HEK293 (cell line): Measurements from ENCODE around the gene CUZD1.

Experiments used
- CTCF ChIA-PET: fragments of 350-600 bp; formaldehyde crosslinking; extraction: SDS; loops from one replicate; lab custom pipeline; 2021; ENCODE audit warnings: antibody characterized with exemption; lab: Yijun Ruan, JAX
- POLR2A ChIA-PET: fragments of 300-600 bp; formaldehyde crosslinking; extraction: SDS; loops from one replicate; lab custom pipeline; 2020; ENCODE audit warnings: antibody characterized with exemption, inconsistent platforms; lab: Yijun Ruan, JAX
- H3K27ac ChIP-seq: fragments of 200-500 bp; sonication (Bioruptor generic); 2 replicates; pipeline ENCODE4 v1.5.1; 2014; ENCODE audit warnings: low read depth, low read length, control low read depth, inconsistent platforms; ENCODE audit errors: extremely low read depth
- H3K36me3 ChIP-seq, 2 experiments: fragments of 200-500 bp in 1 of 2; sonication (Bioruptor generic) in 1 of 2; 1 replicate in 1 of 2; 2 replicates in 1 of 2; pipeline ENCODE4 v1.5.1; 2014 to 2017; ENCODE audit warnings: inconsistent platforms in 2 of 2, low read length in 2 of 2; ENCODE audit not compliant: control insufficient read depth in 2 of 2, insufficient read depth in 1 of 2
- H3K4me1 ChIP-seq: fragments of 200-500 bp; sonication (Bioruptor generic); 2 replicates; pipeline ENCODE4 v1.5.1; 2014; ENCODE audit warnings: mild to moderate bottlenecking, low read length, inconsistent platforms; ENCODE audit not compliant: control insufficient read depth, insufficient read depth
- H3K4me3 ChIP-seq: 2 replicates; pipeline ENCODE4 v1.5.1; 2011; ENCODE audit warnings: low read depth, mild to moderate bottlenecking, control low read depth, low read length, moderate library complexity
- H3K9me3 ChIP-seq: fragments of 200-500 bp; sonication (Bioruptor generic); 2 replicates; pipeline ENCODE4 v1.5.1; 2014; ENCODE audit warnings: low read depth, low read length, inconsistent platforms; ENCODE audit not compliant: control insufficient read depth, insufficient read depth
- FEZF1 ChIP-seq: fragments of 450-650 bp; formaldehyde crosslinking; IDR thresholded peaks from 2 replicates; pipeline ENCODE4 v1.5.1; 2016; ENCODE audit warnings: missing biosample characterization, missing genetic modification characterization
- ZEB2 ChIP-seq: fragments of 450-650 bp; formaldehyde crosslinking; IDR thresholded peaks from 2 replicates; pipeline ENCODE4 v1.5.1; 2016; ENCODE audit warnings: missing biosample characterization, missing genetic modification characterization
- ZNF138 ChIP-seq: fragments of 450-650 bp; formaldehyde crosslinking; IDR thresholded peaks from 2 replicates; pipeline ENCODE4 v1.5.1; 2016; ENCODE audit warnings: missing biosample characterization, missing genetic modification characterization, borderline replicate concordance
- ZNF146 ChIP-seq: fragments of 450-650 bp; formaldehyde crosslinking; IDR thresholded peaks from 2 replicates; pipeline ENCODE4 v1.5.1; 2016; ENCODE audit warnings: missing biosample characterization, missing genetic modification characterization
- ZNF169 ChIP-seq: fragments of 450-650 bp; formaldehyde crosslinking; IDR thresholded peaks from 2 replicates; pipeline ENCODE4 v1.5.1; 2016; ENCODE audit warnings: missing biosample characterization, missing genetic modification characterization
- ZNF239 ChIP-seq: fragments of 450-650 bp; formaldehyde crosslinking; IDR thresholded peaks from 2 replicates; pipeline ENCODE4 v1.5.1; 2016; ENCODE audit warnings: missing biosample characterization, missing genetic modification characterization
- ZNF280D ChIP-seq: fragments of 450-650 bp; formaldehyde crosslinking; IDR thresholded peaks from 2 replicates; pipeline ENCODE4 v1.5.1; 2016; ENCODE audit warnings: missing biosample characterization, missing genetic modification characterization
- ZNF423 ChIP-seq: fragments of 450-650 bp; formaldehyde crosslinking; IDR thresholded peaks from 2 replicates; pipeline ENCODE4 v1.5.1; 2016; ENCODE audit warnings: missing biosample characterization, missing genetic modification characterization
- ZNF549 ChIP-seq: fragments of 450-650 bp; IDR thresholded peaks from 2 replicates; pipeline ENCODE4 v1.5.1; 2018; ENCODE audit warnings: missing biosample characterization, missing genetic modification characterization, mild to moderate bottlenecking, inconsistent platforms, moderate library complexity
- ZNF560 ChIP-seq: fragments of 450-650 bp; formaldehyde crosslinking; IDR thresholded peaks from 2 replicates; pipeline ENCODE4 v1.5.1; 2017; ENCODE audit warnings: missing biosample characterization, missing genetic modification characterization, borderline replicate concordance
- ZNF561 ChIP-seq: fragments of 450-650 bp; IDR thresholded peaks from 2 replicates; pipeline ENCODE4 v1.5.1; 2018; ENCODE audit warnings: missing biosample characterization, missing genetic modification characterization, borderline replicate concordance
- ZNF610 ChIP-seq: fragments of 450-650 bp; formaldehyde crosslinking; IDR thresholded peaks from 2 replicates; pipeline ENCODE4 v1.5.1; 2016; ENCODE audit warnings: missing biosample characterization, missing genetic modification characterization, borderline replicate concordance
- ZNF639 ChIP-seq: fragments of 450-650 bp; formaldehyde crosslinking; IDR thresholded peaks from 2 replicates; pipeline ENCODE4 v1.5.1; 2016; ENCODE audit warnings: missing biosample characterization, missing genetic modification characterization
- ZNF837 ChIP-seq: fragments of 450-650 bp; formaldehyde crosslinking; IDR thresholded peaks from 2 replicates; pipeline ENCODE4 v1.5.1; 2016; ENCODE audit warnings: missing biosample characterization, missing genetic modification characterization
- TF ChIP-seq, protein P1 (sequence below): fragments of 450-650 bp; formaldehyde crosslinking; IDR thresholded peaks from 2 replicates; pipeline ENCODE4 v1.5.1; 2016; ENCODE audit warnings: missing biosample characterization, missing genetic modification characterization
- TF ChIP-seq, protein P2 (sequence below): fragments of 450-650 bp; formaldehyde crosslinking; IDR thresholded peaks from 2 replicates; pipeline ENCODE4 v1.5.1; 2017; ENCODE audit warnings: missing biosample characterization, mild to moderate bottlenecking, missing genetic modification characterization, moderate library complexity
- TF ChIP-seq, protein P3 (sequence below): fragments of 450-650 bp; formaldehyde crosslinking; IDR thresholded peaks from 2 replicates; pipeline ENCODE4 v1.5.1; 2016; ENCODE audit warnings: missing biosample characterization, missing genetic modification characterization
- TF ChIP-seq, protein P4 (sequence below): fragments of 450-650 bp; formaldehyde crosslinking; conservative IDR thresholded peaks from 2 replicates; pipeline ENCODE4 v1.5.1; 2016; ENCODE audit warnings: low read depth, missing biosample characterization, missing genetic modification characterization

CUZD1 gene

DNA sequence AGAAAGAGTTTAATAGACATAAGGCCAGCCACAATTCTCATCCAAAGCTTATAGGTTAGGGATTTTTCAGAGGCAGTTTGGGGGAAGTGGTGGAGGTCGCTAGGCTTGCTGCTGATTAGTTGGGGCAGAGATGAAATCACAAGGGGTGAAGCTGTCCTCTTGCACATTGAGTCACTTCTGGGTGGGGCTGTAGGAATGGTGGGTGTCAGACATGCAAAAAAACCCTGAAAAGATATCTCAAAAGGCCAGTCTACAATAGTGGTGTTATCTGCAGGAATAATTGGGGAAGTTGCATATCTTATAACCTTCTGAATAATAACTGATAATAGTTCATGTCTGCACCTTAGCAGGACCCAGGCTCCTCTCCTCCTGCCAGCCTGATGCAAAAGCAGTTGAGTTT, 31.6 kb upstream of the CUZD1 start:
- ChIA-PET POLR2A (no interaction called here), CTCF (no interaction called here)
- no peak overlapping the region for H3K27ac ChIP-seq
- no peak for TF ChIP-seq ZNF423 (tag by site-specific recombination)
- TF ChIP-seq, protein P1, sequence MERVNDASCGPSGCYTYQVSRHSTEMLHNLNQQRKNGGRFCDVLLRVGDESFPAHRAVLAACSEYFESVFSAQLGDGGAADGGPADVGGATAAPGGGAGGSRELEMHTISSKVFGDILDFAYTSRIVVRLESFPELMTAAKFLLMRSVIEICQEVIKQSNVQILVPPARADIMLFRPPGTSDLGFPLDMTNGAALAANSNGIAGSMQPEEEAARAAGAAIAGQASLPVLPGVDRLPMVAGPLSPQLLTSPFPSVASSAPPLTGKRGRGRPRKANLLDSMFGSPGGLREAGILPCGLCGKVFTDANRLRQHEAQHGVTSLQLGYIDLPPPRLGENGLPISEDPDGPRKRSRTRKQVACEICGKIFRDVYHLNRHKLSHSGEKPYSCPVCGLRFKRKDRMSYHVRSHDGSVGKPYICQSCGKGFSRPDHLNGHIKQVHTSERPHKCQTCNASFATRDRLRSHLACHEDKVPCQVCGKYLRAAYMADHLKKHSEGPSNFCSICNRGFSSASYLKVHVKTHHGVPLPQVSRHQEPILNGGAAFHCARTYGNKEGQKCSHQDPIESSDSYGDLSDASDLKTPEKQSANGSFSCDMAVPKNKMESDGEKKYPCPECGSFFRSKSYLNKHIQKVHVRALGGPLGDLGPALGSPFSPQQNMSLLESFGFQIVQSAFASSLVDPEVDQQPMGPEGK (tag by site-specific recombination), result no peak
- TF ChIP-seq ZNF146 (tag by site-specific recombination), result no peak
- TF ChIP-seq ZEB2 (tag by site-specific recombination), result no peak
- TF ChIP-seq, protein P2, sequence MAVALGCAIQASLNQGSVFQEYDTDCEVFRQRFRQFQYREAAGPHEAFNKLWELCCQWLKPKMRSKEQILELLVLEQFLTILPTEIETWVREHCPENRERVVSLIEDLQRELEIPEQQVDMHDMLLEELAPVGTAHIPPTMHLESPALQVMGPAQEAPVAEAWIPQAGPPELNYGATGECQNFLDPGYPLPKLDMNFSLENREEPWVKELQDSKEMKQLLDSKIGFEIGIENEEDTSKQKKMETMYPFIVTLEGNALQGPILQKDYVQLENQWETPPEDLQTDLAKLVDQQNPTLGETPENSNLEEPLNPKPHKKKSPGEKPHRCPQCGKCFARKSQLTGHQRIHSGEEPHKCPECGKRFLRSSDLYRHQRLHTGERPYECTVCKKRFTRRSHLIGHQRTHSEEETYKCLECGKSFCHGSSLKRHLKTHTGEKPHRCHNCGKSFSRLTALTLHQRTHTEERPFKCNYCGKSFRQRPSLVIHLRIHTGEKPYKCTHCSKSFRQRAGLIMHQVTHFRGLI (tag by site-specific recombination), result no peak
- no peak for TF ChIP-seq ZNF138 (tag by site-specific recombination)
- TF ChIP-seq ZNF610 (tag by site-specific recombination), result no peak
- TF ChIP-seq ZNF837 (tag by site-specific recombination), result no peak
- TF ChIP-seq ZNF639 (tag by site-specific recombination), result no peak
- no peak for TF ChIP-seq ZNF561 (tag by site-specific recombination)
- TF ChIP-seq ZNF239, result no peak
- TF ChIP-seq, protein P3, sequence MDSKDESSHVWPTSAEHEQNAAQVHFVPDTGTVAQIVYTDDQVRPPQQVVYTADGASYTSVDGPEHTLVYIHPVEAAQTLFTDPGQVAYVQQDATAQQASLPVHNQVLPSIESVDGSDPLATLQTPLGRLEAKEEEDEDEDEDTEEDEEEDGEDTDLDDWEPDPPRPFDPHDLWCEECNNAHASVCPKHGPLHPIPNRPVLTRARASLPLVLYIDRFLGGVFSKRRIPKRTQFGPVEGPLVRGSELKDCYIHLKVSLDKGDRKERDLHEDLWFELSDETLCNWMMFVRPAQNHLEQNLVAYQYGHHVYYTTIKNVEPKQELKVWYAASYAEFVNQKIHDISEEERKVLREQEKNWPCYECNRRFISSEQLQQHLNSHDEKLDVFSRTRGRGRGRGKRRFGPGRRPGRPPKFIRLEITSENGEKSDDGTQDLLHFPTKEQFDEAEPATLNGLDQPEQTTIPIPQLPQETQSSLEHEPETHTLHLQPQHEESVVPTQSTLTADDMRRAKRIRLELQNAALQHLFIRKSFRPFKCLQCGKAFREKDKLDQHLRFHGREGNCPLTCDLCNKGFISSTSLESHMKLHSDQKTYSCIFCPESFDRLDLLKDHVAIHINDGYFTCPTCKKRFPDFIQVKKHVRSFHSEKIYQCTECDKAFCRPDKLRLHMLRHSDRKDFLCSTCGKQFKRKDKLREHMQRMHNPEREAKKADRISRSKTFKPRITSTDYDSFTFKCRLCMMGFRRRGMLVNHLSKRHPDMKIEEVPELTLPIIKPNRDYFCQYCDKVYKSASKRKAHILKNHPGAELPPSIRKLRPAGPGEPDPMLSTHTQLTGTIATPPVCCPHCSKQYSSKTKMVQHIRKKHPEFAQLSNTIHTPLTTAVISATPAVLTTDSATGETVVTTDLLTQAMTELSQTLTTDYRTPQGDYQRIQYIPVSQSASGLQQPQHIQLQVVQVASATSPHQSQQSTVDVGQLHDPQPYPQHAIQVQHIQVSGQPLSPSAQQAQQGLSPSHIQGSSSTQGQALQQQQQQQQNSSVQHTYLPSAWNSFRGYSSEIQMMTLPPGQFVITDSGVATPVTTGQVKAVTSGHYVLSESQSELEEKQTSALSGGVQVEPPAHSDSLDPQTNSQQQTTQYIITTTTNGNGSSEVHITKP (tag by site-specific recombination), result no peak
- no peak for TF ChIP-seq ZNF549 (tag by site-specific recombination)
- TF ChIP-seq ZNF560 (tag by site-specific recombination), result no peak
- TF ChIP-seq, all 188 proteins: peak for 0
- Histone ChIP-seq H3K4me1 (peaks cover 5% of the 10 kb centered on the region), H3K9me3 (no peaks in the 10 kb centered on the region), H3K4me3 (no peak overlapping the region), H3K36me3 (peaks cover 3 to 5% of the 10 kb centered on the region in 2 experiments; a peak in 1 of 3 replicates)

DNA sequence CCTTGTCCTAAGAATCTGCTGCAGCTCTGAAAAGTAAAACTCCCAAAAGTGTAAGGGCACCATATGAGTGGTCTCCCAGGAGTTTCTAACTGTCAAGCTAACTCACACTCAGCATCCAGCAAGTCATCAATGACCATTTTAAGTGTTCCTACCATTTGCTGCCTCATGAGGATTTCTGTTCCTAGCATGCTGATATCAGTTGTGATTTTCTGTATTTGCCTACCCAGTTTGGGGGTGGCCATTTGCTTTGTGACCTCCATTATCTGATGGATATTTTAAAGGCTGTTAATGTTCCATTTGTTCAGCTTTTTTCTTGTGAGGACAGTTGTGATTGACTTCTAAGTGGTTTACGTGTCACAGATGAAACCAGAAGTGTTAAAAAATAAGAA, 30.8 kb upstream of the CUZD1 start:
- peaks cover 5% of the 10 kb centered on the region for H3K4me1 ChIP-seq
- H3K9me3 ChIP-seq, result no peaks in the 10 kb centered on the region
- peaks cover 3 to 5% of the 10 kb centered on the region in 2 experiments; a peak in 1 of 3 replicates for H3K36me3 ChIP-seq
- no peak overlapping the region for H3K4me3 ChIP-seq
- H3K27ac ChIP-seq, result no peak overlapping the region
- CTCF ChIA-PET, result interaction anchor here (0.5 to 0.7 kb wide), 3 partner anchors 48 to 558 kb away, joined by 3 to 4 read pairs (median 3); no protein-coding TSS in a partner anchor
- POLR2A ChIA-PET, result no interaction called here
- TF ChIP-seq, protein P4, sequence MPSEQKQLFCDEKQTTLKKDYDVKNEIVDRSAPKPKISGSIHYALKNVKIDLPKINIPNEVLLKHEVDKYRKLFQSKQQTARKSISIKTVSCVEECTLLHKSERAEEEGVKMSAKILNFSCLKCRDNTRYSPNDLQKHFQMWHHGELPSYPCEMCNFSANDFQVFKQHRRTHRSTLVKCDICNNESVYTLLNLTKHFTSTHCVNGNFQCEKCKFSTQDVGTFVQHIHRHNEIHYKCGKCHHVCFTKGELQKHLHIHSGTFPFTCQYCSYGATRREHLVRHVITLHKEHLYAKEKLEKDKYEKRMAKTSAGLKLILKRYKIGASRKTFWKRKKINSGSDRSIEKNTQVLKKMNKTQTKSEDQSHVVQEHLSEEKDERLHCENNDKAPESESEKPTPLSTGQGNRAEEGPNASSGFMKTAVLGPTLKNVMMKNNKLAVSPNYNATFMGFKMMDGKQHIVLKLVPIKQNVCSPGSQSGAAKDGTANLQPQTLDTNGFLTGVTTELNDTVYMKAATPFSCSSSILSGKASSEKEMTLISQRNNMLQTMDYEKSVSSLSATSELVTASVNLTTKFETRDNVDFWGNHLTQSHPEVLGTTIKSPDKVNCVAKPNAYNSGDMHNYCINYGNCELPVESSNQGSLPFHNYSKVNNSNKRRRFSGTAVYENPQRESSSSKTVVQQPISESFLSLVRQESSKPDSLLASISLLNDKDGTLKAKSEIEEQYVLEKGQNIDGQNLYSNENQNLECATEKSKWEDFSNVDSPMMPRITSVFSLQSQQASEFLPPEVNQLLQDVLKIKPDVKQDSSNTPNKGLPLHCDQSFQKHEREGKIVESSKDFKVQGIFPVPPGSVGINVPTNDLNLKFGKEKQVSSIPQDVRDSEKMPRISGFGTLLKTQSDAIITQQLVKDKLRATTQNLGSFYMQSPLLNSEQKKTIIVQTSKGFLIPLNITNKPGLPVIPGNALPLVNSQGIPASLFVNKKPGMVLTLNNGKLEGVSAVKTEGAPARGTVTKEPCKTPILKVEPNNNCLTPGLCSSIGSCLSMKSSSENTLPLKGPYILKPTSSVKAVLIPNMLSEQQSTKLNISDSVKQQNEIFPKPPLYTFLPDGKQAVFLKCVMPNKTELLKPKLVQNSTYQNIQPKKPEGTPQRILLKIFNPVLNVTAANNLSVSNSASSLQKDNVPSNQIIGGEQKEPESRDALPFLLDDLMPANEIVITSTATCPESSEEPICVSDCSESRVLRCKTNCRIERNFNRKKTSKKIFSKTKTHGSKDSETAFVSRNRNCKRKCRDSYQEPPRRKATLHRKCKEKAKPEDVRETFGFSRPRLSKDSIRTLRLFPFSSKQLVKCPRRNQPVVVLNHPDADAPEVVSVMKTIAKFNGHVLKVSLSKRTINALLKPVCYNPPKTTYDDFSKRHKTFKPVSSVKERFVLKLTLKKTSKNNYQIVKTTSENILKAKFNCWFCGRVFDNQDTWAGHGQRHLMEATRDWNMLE (tag by site-specific recombination), result no peak
- no peak for TF ChIP-seq ZNF169 (tag by site-specific recombination)
- no peak for TF ChIP-seq FEZF1
- no peak for TF ChIP-seq ZNF280D (tag by site-specific recombination)
